GM12891 (cell line): Measurements from ENCODE around the gene ANAPC7.

Source experiments
- POLR2AphosphoS5 ChIP-seq: IDR thresholded peaks from 2 replicates; pipeline ENCODE4 v1.6.1; 2011; ENCODE audit warnings: low read depth, low read length, control low read depth
- TAF1 ChIP-seq: IDR thresholded peaks from 2 replicates; pipeline ENCODE4 v1.6.1; 2011; ENCODE audit warnings: low read depth, low read length, control low read depth

GRCh38 chr12:110333201-110333600 lies 70.3 kb downstream of the ANAPC7 start:
- no peak for TF ChIP-seq TAF1
- no peak for TF ChIP-seq POLR2AphosphoS5
